Chondrocyte (in vitro differentiated cells): Measurements from ENCODE around the gene GNA12. TPM values are rescaled to one million over a fixed set of nuclear protein-coding genes. Genes with fewer than 3 reads are reported as not detected.

ENCODE experiments used
- DNase-seq: peaks from one replicate; pipeline ENCODE4 v3.0.0; 2021; ENCODE audit warnings: mixed read lengths, low spot score
- H3K27ac Mint-ChIP-seq: one replicate; pipeline ENCODE4 v1.8.0; 2021; ENCODE audit warnings: mild to moderate bottlenecking, moderate library complexity, mixed read lengths; ENCODE audit not compliant: unreplicated experiment
- H3K27me3 Mint-ChIP-seq: 2 replicates; pipeline ENCODE4 v1.8.0; 2021; ENCODE audit warnings: low read depth, mixed read lengths
- H3K36me3 Mint-ChIP-seq: 2 replicates; pipeline ENCODE4 v1.8.0; 2021; ENCODE audit warnings: low read depth, mixed read lengths
- H3K4me1 Mint-ChIP-seq: 2 replicates; pipeline ENCODE4 v1.8.0; 2021; ENCODE audit warnings: low read depth, mild to moderate bottlenecking, mixed read lengths
- H3K4me3 Mint-ChIP-seq: one replicate; pipeline ENCODE4 v1.8.0; 2021; ENCODE audit warnings: mild to moderate bottlenecking, moderate library complexity, mixed read lengths; ENCODE audit not compliant: unreplicated experiment
- H3K9me3 Mint-ChIP-seq: 2 replicates; pipeline ENCODE4 v1.8.0; 2021; ENCODE audit warnings: low read depth, mixed read lengths
- total RNA-seq: library from RNA; stranded (reverse); gene quantifications from 3 replicates; pipeline ENCODE4 v1.2.1, GENCODE V29; 2021
- TF ChIP-seq, protein P1 (sequence below): fragments of 200-600 bp; sonication (generic); IDR thresholded peaks from 2 replicates; pipeline ENCODE4 v1.5.0; 2021; ENCODE audit warnings: antibody characterized with exemption, mild to moderate bottlenecking, moderate library complexity

GNA12 gene
- total RNA-seq, 1 donor from 2014 or later, result 111 TPM

DNA sequence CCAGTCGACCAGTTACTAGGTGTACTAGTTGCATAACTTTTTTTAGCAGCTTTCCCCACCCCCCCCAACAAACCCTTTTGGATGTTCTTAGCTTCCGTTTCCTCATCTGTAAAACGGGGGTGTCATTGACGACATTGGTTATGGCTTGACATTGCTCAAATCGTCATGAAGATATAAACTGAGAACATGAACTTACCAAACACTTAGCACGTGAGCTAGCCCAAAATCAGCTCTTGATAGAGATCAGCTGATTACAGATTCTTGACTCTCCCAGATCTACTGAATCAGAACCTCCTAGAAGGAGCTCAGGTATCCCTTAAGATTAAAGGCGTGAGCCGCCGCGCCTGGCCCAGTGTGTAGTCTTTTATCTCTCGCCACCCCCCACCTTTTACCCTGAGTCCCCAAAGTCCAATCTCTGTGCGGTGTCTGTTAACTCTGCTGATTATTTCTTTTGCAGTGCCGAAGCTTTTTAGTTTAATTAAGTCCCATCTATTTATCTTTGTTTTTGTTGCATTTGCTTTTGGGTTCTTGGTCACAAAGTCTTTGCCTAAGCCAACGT, 1.0 kb upstream of the GNA12 start:
- H3K36me3 Mint-ChIP-seq, result peaks cover 2% of the 10 kb centered on the region
- H3K27ac Mint-ChIP-seq, result no peak overlapping the region
- H3K4me3 Mint-ChIP-seq, result peak overlapping the region; percentile 74
- peaks cover 8% of the 10 kb centered on the region for H3K9me3 Mint-ChIP-seq
- no peak for DNase-seq
- TF ChIP-seq, protein P1, sequence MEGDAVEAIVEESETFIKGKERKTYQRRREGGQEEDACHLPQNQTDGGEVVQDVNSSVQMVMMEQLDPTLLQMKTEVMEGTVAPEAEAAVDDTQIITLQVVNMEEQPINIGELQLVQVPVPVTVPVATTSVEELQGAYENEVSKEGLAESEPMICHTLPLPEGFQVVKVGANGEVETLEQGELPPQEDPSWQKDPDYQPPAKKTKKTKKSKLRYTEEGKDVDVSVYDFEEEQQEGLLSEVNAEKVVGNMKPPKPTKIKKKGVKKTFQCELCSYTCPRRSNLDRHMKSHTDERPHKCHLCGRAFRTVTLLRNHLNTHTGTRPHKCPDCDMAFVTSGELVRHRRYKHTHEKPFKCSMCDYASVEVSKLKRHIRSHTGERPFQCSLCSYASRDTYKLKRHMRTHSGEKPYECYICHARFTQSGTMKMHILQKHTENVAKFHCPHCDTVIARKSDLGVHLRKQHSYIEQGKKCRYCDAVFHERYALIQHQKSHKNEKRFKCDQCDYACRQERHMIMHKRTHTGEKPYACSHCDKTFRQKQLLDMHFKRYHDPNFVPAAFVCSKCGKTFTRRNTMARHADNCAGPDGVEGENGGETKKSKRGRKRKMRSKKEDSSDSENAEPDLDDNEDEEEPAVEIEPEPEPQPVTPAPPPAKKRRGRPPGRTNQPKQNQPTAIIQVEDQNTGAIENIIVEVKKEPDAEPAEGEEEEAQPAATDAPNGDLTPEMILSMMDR, result no peak
- H3K27me3 Mint-ChIP-seq, result no peaks in the 10 kb centered on the region
- H3K4me1 Mint-ChIP-seq, result peaks cover 33% of the 10 kb centered on the region

DNA sequence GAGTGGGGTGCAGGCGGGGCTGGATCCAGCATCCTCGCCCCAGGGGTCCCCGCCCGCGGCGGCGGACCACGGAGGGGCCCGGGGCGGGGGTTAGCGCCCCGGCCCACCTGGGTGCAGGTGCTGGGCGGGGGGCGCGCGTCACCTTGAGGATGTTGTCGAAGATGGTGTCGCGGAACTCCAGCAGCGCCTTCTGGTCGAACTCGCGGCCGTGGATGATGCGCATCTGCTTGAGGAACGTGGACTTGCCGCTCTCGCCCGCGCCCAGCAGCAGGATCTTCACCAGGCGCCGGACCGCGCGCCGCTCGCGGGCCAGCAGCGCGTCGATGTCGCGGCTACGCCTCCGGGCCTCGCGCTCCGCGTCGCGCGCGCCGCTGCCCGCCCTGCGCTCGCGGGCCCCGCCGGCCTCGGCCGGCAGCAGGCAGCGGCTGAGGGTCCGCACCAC, 376 bp downstream of the GNA12 start:
- no peak overlapping the region for H3K27ac Mint-ChIP-seq
- H3K27me3 Mint-ChIP-seq, result no peaks in the 10 kb centered on the region
- peaks cover 6% of the 10 kb centered on the region for H3K36me3 Mint-ChIP-seq
- peak overlapping the region; percentile 84 for H3K4me3 Mint-ChIP-seq
- DNase-seq, result no peak
- H3K9me3 Mint-ChIP-seq, result peaks cover 11% of the 10 kb centered on the region
- TF ChIP-seq, protein P1, result no peak
- peaks cover 41% of the 10 kb centered on the region for H3K4me1 Mint-ChIP-seq

DNA sequence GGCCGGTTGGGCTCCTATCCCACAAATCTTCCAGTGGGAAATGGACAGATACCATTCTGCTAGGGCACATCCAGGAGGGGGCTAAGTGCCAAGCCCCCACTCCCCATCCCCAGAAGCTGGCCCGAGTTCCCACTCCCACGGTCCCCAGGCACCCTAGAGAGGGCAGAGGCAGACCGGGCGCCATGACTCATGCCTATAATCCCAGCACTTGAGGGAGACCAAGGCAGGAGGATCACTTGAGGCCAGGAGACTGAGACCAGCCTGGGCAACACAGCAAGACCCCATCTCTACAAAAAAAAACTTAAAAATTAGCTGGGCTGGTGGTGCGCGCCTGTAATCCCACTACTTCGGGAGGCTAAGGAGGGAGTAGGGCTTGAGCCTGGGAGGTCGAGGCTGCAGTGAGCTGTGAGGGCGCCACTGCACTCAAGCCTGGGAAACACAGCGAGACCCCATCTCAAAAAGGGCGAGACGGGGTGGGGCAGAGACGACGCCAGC, 870 bp downstream of the GNA12 start:
- Mint-ChIP-seq H3K9me3 (peaks cover 12% of the 10 kb centered on the region), H3K36me3 (peaks cover 8% of the 10 kb centered on the region), H3K27me3 (no peaks in the 10 kb centered on the region), H3K4me3 (peak overlapping the region; percentile 84), H3K4me1 (peaks cover 46% of the 10 kb centered on the region), H3K27ac (peak overlapping the region; percentile 85)
- DNase-seq, result no peak
- TF ChIP-seq, protein P1, result no peak

DNA sequence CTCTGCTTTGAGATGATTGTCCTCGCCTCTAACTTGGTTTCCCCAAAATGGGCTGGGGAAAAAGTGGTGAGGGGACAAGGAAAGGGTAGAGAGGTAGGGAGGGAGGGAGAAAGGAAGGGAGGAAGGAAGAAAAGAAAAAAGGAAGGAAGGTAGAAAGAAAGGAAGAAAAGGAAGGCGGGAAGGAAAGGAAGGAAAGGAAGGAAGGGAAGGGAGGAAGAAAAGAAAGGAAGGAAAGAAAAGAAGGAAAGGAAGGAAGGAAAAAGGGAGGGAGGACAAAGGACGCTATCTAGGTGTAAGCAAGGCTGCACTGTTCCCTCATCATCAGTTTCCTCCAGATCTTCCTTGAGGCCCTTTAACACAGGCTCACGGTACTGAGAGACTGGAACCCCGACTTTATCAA, 2.2 kb downstream of the GNA12 start:
- DNase-seq, result no peak
- Mint-ChIP-seq H3K27me3 (no peaks in the 10 kb centered on the region), H3K4me1 (peaks cover 59% of the 10 kb centered on the region), H3K4me3 (peak overlapping the region; percentile 84), H3K27ac (no peak overlapping the region), H3K9me3 (peaks cover 12% of the 10 kb centered on the region), H3K36me3 (peaks cover 8% of the 10 kb centered on the region)
- TF ChIP-seq, protein P1, result no peak

DNA sequence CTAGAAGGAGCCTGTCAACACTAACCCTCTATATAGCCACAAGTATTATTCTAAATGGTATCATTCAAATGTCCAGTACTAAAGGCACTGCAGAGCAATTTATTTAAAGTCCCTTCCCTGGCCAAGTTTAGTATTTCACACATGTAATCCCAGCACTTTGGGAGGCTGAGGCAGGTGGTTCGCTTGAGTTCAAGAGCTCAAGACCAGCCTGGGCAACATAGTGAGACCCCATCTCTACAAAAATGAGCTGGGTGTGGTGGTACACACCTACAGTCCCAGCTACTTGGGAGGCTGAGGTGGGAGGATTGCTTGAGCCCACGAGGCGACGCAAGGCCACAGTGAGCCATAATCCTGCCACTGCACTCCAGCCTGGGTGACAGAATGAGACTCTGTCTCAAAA, 3.6 kb downstream of the GNA12 start:
- Mint-ChIP-seq H3K4me3 (no peak overlapping the region), H3K27me3 (no peaks in the 10 kb centered on the region), H3K9me3 (peaks cover 8% of the 10 kb centered on the region), H3K27ac (peak overlapping the region; percentile 78), H3K36me3 (peaks cover 8% of the 10 kb centered on the region), H3K4me1 (peaks cover 70% of the 10 kb centered on the region)
- DNase-seq, result no peak
- TF ChIP-seq, protein P1, result no peak
